Lower leg skin (tissue), 3 donors: Measurements from ENCODE around the gene JAKMIP2.

Experiments used
- POLR2A ChIP-seq, 2 donors: fragments of 450-650 bp; IDR thresholded peaks; one replicate each; pipeline ENCODE4 v1.6.1; 2016 to 2017; ENCODE audit warnings: antibody characterized with exemption in 2 of 2, mild to moderate bottlenecking in 1 of 2, moderate library complexity in 1 of 2
- TF ChIP-seq, protein P1 (sequence below), 3 donors: fragments of 450-650 bp; IDR thresholded peaks; one replicate each; pipeline ENCODE4 v1.5.1; 2016; ENCODE audit warnings: antibody characterized with exemption in 3 of 3, mild to moderate bottlenecking in 3 of 3, moderate library complexity in 2 of 3

DNA sequence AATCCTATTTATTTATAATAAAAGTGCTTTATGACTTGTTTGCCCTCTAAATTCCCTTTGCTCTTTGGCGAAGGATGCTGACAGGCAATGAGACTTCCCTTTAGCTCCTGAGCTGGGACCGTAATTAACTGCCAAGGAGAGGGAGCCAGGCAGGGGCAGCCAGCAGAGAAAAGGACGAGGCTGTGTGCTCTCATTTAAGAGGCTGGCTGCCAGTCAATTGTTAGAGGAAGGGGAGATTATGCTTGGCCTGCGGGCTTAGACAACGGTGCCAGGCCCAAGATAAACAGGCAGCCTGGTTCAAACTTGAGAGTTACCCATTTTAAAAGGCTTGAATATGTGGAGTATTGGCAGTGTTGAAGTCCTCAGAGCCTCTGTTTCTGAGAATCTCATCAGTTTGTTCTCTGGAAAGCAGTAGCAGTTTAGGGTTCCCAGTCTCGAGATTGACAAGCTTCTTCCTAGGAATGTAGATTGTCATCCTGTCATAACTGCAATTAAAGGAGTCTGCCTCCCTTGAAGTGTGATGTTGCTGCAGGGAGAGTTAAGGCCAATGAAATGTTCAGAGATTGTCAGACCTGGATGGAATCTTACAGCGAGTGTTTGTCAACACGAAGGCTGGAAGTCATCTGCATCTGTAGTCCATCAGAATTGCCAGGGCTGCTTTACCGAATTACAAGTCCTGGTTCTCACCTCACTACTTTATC lies 113.2 kb downstream of the JAKMIP2 start:
- TF ChIP-seq, protein P1, sequence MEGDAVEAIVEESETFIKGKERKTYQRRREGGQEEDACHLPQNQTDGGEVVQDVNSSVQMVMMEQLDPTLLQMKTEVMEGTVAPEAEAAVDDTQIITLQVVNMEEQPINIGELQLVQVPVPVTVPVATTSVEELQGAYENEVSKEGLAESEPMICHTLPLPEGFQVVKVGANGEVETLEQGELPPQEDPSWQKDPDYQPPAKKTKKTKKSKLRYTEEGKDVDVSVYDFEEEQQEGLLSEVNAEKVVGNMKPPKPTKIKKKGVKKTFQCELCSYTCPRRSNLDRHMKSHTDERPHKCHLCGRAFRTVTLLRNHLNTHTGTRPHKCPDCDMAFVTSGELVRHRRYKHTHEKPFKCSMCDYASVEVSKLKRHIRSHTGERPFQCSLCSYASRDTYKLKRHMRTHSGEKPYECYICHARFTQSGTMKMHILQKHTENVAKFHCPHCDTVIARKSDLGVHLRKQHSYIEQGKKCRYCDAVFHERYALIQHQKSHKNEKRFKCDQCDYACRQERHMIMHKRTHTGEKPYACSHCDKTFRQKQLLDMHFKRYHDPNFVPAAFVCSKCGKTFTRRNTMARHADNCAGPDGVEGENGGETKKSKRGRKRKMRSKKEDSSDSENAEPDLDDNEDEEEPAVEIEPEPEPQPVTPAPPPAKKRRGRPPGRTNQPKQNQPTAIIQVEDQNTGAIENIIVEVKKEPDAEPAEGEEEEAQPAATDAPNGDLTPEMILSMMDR (IDR thresholded peaks at IDR 0.05) = no peak
- TF ChIP-seq POLR2A (IDR thresholded peaks at IDR 0.05) = no peak
